Measurements from ENCODE around the gene NELL2.

Gene NELL2

GRCh38 chr12:44532940-44533339, 343.2 kb downstream of the NELL2 start:
- DNase-seq (ENCODE audit: low spot score): no peak

GRCh38 chr12:44531320-44531971, 344.7 kb downstream of the NELL2 start:
- no peak for DNase-seq (ENCODE audit: low spot score)

- DNase-seq (ENCODE audit: low spot score): no peak
These were observed 349.4 kb downstream of the NELL2 start for GRCh38 chr12:44526655-44527182.

GRCh38 chr12:44525806-44526654, 350.1 kb downstream of the NELL2 start:
- no peak for DNase-seq (ENCODE audit: low spot score)

- DNase-seq (ENCODE audit: low spot score): no peak
These were observed 352.3 kb downstream of the NELL2 start for GRCh38 chr12:44523828-44524227.

GRCh38 chr12:44521702-44522101, 354.4 kb downstream of the NELL2 start:
- no peak for DNase-seq (ENCODE audit: low spot score)

GRCh38 chr12:44519931-44520330, 356.2 kb downstream of the NELL2 start:
- DNase-seq (ENCODE audit: low spot score): no peak

- DNase-seq (ENCODE audit: low spot score): no peak
These were observed 364.8 kb downstream of the NELL2 start for GRCh38 chr12:44511289-44511688.

GRCh38 chr12:44510510-44510909, 365.6 kb downstream of the NELL2 start:
- no peak for DNase-seq (ENCODE audit: low spot score)

GRCh38 chr12:44510076-44510475, 366.0 kb downstream of the NELL2 start:
- DNase-seq (ENCODE audit: low spot score): no peak

- DNase-seq (ENCODE audit: low spot score): no peak
These were observed 366.6 kb downstream of the NELL2 start for GRCh38 chr12:44509471-44509870.

GRCh38 chr12:44507461-44507860, 368.7 kb downstream of the NELL2 start:
- DNase-seq (ENCODE audit: low spot score): no peak

GRCh38 chr12:44504799-44505198, 371.3 kb downstream of the NELL2 start:
- DNase-seq (ENCODE audit: low spot score): no peak

GRCh38 chr12:44503329-44503728, 372.8 kb downstream of the NELL2 start:
- no peak for DNase-seq (ENCODE audit: low spot score)

GRCh38 chr12:44502681-44503080, 373.4 kb downstream of the NELL2 start:
- no peak for DNase-seq (ENCODE audit: low spot score)

GRCh38 chr12:44500423-44500822, 375.7 kb downstream of the NELL2 start:
- DNase-seq (ENCODE audit: low spot score): no peak

- no peak for DNase-seq (ENCODE audit: low spot score)
These were observed 379.1 kb downstream of the NELL2 start for GRCh38 chr12:44497044-44497443.

- DNase-seq (ENCODE audit: low spot score): no peak
These were observed 385.9 kb downstream of the NELL2 start for GRCh38 chr12:44490181-44490580.

- no peak for DNase-seq (ENCODE audit: low spot score)
These were observed 387.9 kb downstream of the NELL2 start for GRCh38 chr12:44488180-44488579.

- DNase-seq (ENCODE audit: low spot score): no peak
These were observed 391.3 kb downstream of the NELL2 start for GRCh38 chr12:44484862-44485261.

GRCh38 chr12:44477331-44477980, 398.7 kb downstream of the NELL2 start:
- DNase-seq (ENCODE audit: low spot score): no peak

GRCh38 chr12:44476683-44477082, 399.4 kb downstream of the NELL2 start:
- DNase-seq (ENCODE audit: low spot score): no peak

- DNase-seq (ENCODE audit: low spot score): no peak
These were observed 411.0 kb downstream of the NELL2 start for GRCh38 chr12:44465139-44465538.
